NB4 (cell line): ENCODE data around the gene VASN.

ENCODE experiments used
- CTCF ChIP-seq: IDR thresholded peaks from one replicate; pipeline ENCODE4 v1.5.1; 2012; ENCODE audit warnings: low read depth, low read length
- MYC ChIP-seq: IDR thresholded peaks from 2 replicates; pipeline ENCODE4 v1.6.1; 2011; ENCODE audit warnings: low read depth, low read length
- POLR2A ChIP-seq: IDR thresholded peaks from 2 replicates; pipeline ENCODE4 v1.6.1; 2011; ENCODE audit warnings: mild to moderate bottlenecking; ENCODE audit not compliant: insufficient read length; ENCODE audit errors: extremely low read depth
- TF ChIP-seq, protein P1 (sequence below): IDR thresholded peaks from 2 replicates; pipeline ENCODE4 v1.6.1; 2011; ENCODE audit warnings: low read depth, low read length

DNA sequence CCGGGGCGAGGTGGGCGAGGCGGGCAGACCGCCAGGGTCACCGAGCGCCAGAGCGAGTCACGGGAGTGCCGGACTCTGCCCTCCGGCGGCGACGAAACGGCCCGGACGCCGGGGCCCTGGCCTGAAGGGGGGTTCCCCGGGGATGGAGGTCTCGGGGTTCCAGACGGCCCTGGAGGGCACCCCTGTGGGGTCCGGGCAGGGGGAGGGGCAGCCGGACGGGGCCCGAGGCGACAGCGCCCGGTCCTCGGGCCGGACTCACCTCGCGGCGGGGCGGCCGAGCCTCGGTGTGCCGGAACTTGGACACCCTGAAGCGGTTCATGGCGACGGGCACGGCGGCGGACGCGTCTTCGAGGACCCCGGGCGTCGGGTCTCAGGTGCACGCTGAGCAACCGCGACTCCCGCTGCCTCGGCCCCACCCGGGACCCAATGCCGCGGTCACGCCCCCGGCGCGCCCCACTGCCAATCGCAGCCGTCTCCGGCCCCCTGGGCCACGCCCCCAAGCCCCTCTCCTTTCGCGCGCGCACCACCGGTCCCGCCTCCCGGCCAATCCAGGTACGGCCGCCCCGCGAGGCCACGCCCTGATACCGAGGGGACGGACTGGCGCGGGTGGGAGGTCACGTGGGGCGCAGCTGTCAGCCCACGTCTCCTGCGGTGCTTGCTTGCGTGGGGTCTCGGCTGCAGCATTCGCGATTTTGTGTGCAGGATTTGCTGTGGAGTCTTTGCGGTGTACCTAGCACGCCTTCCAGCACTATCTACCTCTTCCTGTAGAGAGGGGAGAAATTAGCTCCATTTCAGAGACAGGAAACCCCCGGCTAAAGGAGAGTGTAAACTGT lies 44.8 kb downstream of the VASN start, which contains the start of gene CORO7:
- TF ChIP-seq CTCF (no peak), POLR2A (peak; percentile 69), MYC (no peak; the same call in none of the 2 replicates)
- TF ChIP-seq, protein P1, sequence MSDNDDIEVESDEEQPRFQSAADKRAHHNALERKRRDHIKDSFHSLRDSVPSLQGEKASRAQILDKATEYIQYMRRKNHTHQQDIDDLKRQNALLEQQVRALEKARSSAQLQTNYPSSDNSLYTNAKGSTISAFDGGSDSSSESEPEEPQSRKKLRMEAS: peak; percentile 96
